OCI-LY3 (cell line): Measurements from ENCODE around the gene IPO4.
"Not testable (repeated sequence)": the region's sequence is repeated elsewhere in the genome, so short reads cannot be mapped to it uniquely, and the experiment has no call there.

Source experiments
- H2AFZ ChIP-seq: fragments of 200-600, 300-600 bp; shearing (Covaris generic); 2 replicates; pipeline ENCODE4 v1.6.0; 2014; ENCODE audit warnings: antibody characterized with exemption, low read depth, low read length
- H3K27ac ChIP-seq: fragments of 200-600, 300-600 bp; sonication (generic); 2 replicates; pipeline ENCODE4 v1.5.1; 2014; ENCODE audit warnings: mild to moderate bottlenecking, low read length, moderate library complexity, mixed read lengths
- H3K27me3 ChIP-seq: fragments of 200-600, 300-600 bp; sonication (generic); 2 replicates; pipeline ENCODE4 v1.6.1; 2014; ENCODE audit warnings: low read depth, low read length, mixed read lengths
- H3K36me3 ChIP-seq: fragments of 200-600, 300-600 bp; sonication (generic); replicated peaks from 2 replicates; pipeline ENCODE3; 2014; ENCODE audit warnings: low read depth, low read length, mixed read lengths
- H3K4me1 ChIP-seq: fragments of 300-600, 200-600 bp; sonication (generic); 2 replicates; pipeline ENCODE4 v1.6.1; 2014; ENCODE audit warnings: low read length, mixed read lengths
- H3K4me2 ChIP-seq: fragments of 200-600, 300-600 bp; sonication (generic); 2 replicates; pipeline ENCODE4 v1.6.1; 2014; ENCODE audit warnings: low read length, mixed read lengths
- H3K4me3 ChIP-seq: fragments of 300-600, 200-600 bp; sonication (generic); 2 replicates; pipeline ENCODE4 v1.5.1; 2014; ENCODE audit warnings: antibody characterized with exemption, mild to moderate bottlenecking, low read length, moderate library complexity
- H3K79me2 ChIP-seq: fragments of 300-600, 200-600 bp; shearing (Covaris generic); 2 replicates; pipeline ENCODE4 v1.6.1; 2014; ENCODE audit warnings: mild to moderate bottlenecking, low read length, mixed read lengths
- H3K9ac ChIP-seq: fragments of 300-600, 200-600 bp; shearing (Covaris generic); 2 replicates; pipeline ENCODE4 v1.6.0; 2014; ENCODE audit warnings: mild to moderate bottlenecking, low read length, moderate library complexity
- H3K9me3 ChIP-seq: fragments of 200-600, 300-600 bp; shearing (Covaris generic); 2 replicates; pipeline ENCODE4 v1.6.1; 2014; ENCODE audit warnings: low read length, mixed read lengths; ENCODE audit not compliant: insufficient read depth
- H4K20me1 ChIP-seq: fragments of 200-600, 300-600 bp; sonication (generic); 2 replicates; pipeline ENCODE4 v1.6.1; 2016; ENCODE audit warnings: low read length, mixed read lengths; ENCODE audit not compliant: insufficient read depth
- CTCF ChIP-seq: fragments of 200-600, 300-600 bp; sonication (generic); IDR thresholded peaks from 2 replicates; pipeline ENCODE4 v1.5.1; 2014; ENCODE audit warnings: antibody characterized with exemption, low read length, low read depth
- EZH2phosphoT487 ChIP-seq: fragments of 200-600 bp; shearing (Covaris generic); IDR thresholded peaks from 2 replicates; pipeline ENCODE4 v1.6.1; 2018; ENCODE audit warnings: antibody characterized with exemption, mixed run types, low read depth

IPO4 gene

GRCh38 chr14:24231263-24232120, 42.9 kb upstream of the IPO4 start:
- TF ChIP-seq EZH2phosphoT487 = no peak
- no peak for TF ChIP-seq CTCF
- H3K4me3 ChIP-seq = peak overlapping the region; percentile 83

GRCh38 chr14:24228902-24229301, 40.3 kb upstream of the IPO4 start:
- Histone ChIP-seq H2AFZ (no peak overlapping the region), H3K4me3 (no peak overlapping the region), H3K9me3 (no peaks in the 10 kb centered on the region), H3K79me2 (peaks cover 67% of the 10 kb centered on the region), H3K9ac (no peak overlapping the region), H3K4me1 (peaks cover 13% of the 10 kb centered on the region), H4K20me1 (no peaks in the 10 kb centered on the region), H3K27me3 (no peaks in the 10 kb centered on the region), H3K4me2 (no peak overlapping the region), H3K36me3 (peaks cover 4% of the 10 kb centered on the region), H3K27ac (no peak overlapping the region)
- no peak for TF ChIP-seq CTCF
- no peak for TF ChIP-seq EZH2phosphoT487

More at GRCh38 chr14:24231263-24232120, 42.9 kb upstream of the IPO4 start:
- H3K9me3 ChIP-seq = no peaks in the 10 kb centered on the region
- peaks cover 8% of the 10 kb centered on the region for H3K36me3 ChIP-seq
- H3K4me1 ChIP-seq = peaks cover 13% of the 10 kb centered on the region
- H4K20me1 ChIP-seq = no peaks in the 10 kb centered on the region
- no peaks in the 10 kb centered on the region for H3K27me3 ChIP-seq
- peaks cover 47% of the 10 kb centered on the region for H3K79me2 ChIP-seq
- H3K4me2 ChIP-seq = peak overlapping the region; percentile 79
- H3K9ac ChIP-seq = peak overlapping the region; percentile 75
- 0 out of 2 replicates have a peak overlapping the region, but pooled peaks have one; percentile 93 for H2AFZ ChIP-seq
- H3K27ac ChIP-seq = peak overlapping the region; percentile 75

DNA sequence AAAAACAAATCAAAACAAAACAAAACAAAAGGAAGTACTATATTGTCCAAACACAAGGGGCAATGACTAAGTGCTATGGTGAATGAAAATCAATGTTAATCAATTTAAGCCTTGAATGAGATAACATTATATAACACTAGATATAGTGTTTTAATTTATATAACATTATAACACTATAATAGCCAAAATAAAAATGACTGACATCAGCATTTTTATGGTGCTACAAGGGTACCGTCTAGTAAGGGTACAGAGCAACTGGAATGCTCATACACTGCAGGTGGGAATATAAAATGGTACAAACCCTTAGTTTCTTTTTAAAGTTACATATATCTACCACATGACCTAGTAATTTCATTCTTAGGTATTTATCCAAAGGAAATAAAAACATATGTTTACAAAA, 37.9 kb upstream of the IPO4 start:
- Histone ChIP-seq H3K36me3 (peaks cover 4% of the 10 kb centered on the region), H3K4me2 (no peak overlapping the region), H3K27me3 (no peaks in the 10 kb centered on the region), H4K20me1 (no peaks in the 10 kb centered on the region), H3K4me3 (no peak overlapping the region), H3K4me1 (peaks cover 6% of the 10 kb centered on the region), H3K9me3 (no peaks in the 10 kb centered on the region), H3K9ac (no peak overlapping the region), H2AFZ (no peak overlapping the region), H3K79me2 (peaks cover 65% of the 10 kb centered on the region), H3K27ac (no peak overlapping the region)
- TF ChIP-seq EZH2phosphoT487 = no peak
- no peak for TF ChIP-seq CTCF

- no peak for TF ChIP-seq CTCF
- no peak for TF ChIP-seq EZH2phosphoT487
- Histone ChIP-seq H3K27me3 (no peaks in the 10 kb centered on the region), H3K9ac (no peak overlapping the region), H4K20me1 (no peaks in the 10 kb centered on the region), H3K79me2 (peaks cover 62% of the 10 kb centered on the region), H3K27ac (no peak overlapping the region), H3K9me3 (no peaks in the 10 kb centered on the region), H3K4me2 (no peak overlapping the region), H3K36me3 (peaks cover 4% of the 10 kb centered on the region), H2AFZ (no peak overlapping the region), H3K4me1 (no peaks in the 10 kb centered on the region), H3K4me3 (no peak overlapping the region)
Measured at GRCh38 chr14:24224618-24225071, 36.0 kb upstream of the IPO4 start.

GRCh38 chr14:24222987-24223386, 34.4 kb upstream of the IPO4 start:
- not testable (repeated sequence) for H3K27me3 ChIP-seq, H3K4me3 ChIP-seq, H3K9ac ChIP-seq, H4K20me1 ChIP-seq, H3K36me3 ChIP-seq, H2AFZ ChIP-seq, H3K4me1 ChIP-seq, H3K27ac ChIP-seq, H3K4me2 ChIP-seq, H3K9me3 ChIP-seq
- peaks cover 56% of the 10 kb centered on the region for H3K79me2 ChIP-seq
